B cell (primary cell): ENCODE data around the gene TTC23. TPM values are rescaled to one million over a fixed set of nuclear protein-coding genes. Genes with fewer than 3 reads are reported as not detected.

Source experiments
- ATAC-seq: fragments of 200-7000 bp; cut with Tn5 transposase; one replicate; pipeline ENCODE4 v1.10.0; 2021; ENCODE audit warnings: low read depth, mild to moderate bottlenecking, moderate number of reproducible peaks, moderate library complexity
- CTCF ChIA-PET: fragments of 350-600 bp; sonication (Branson Sonifier 250); formaldehyde crosslinking; loops from one replicate; lab custom pipeline; 2021; ENCODE audit warnings: antibody characterized with exemption, inconsistent platforms; lab: Charles Lee
- POLR2A ChIA-PET: fragments of 350-600 bp; sonication (Branson Sonifier 250); formaldehyde crosslinking; loops from one replicate; lab custom pipeline; 2021; ENCODE audit warnings: antibody characterized with exemption; lab: Charles Lee
- DNase-seq: peaks from one replicate; pipeline ENCODE4 v3.0.0; 2013
- H2AFZ ChIP-seq: 2 replicates; pipeline ENCODE4 v1.6.1; 2012; ENCODE audit warnings: mild to moderate bottlenecking, low read depth, low read length; ENCODE audit not compliant: insufficient read depth, poor library complexity, severe bottlenecking
- H3K27ac ChIP-seq, 2 donors: 1 replicate in 1 of 2; 2 replicates in 1 of 2; pipeline ENCODE4 v1.5.1; 2012 to 2013; ENCODE audit warnings: low read length in 2 of 2, mild to moderate bottlenecking in 2 of 2, moderate library complexity in 1 of 2
- H3K27me3 ChIP-seq, 4 experiments: fragments of 200-600 bp in 1 of 4; sonication (generic) in 1 of 4; replicated peaks in 1 of 4; 1 replicate in 2 of 4; 2 replicates in 2 of 4; pipeline versions ENCODE4 v1.6.1 to v1.7.0; 2013 to 2016; ENCODE audit warnings: low read length in 3 of 4, mild to moderate bottlenecking in 2 of 4, mixed read lengths in 1 of 4, moderate library complexity in 1 of 4; ENCODE audit not compliant: insufficient read depth in 4 of 4, control insufficient read depth in 3 of 4; ENCODE audit errors: control extremely low read depth in 1 of 4
- H3K36me3 ChIP-seq, 2 experiments: replicated peaks in 1 of 2; 1 replicate in 1 of 2; 2 replicates in 1 of 2; pipeline versions ENCODE4 v1.6.1 to v1.7.1; 2013; ENCODE audit warnings: low read length in 1 of 2; ENCODE audit not compliant: insufficient read depth in 2 of 2, control insufficient read depth in 1 of 2; ENCODE audit errors: control extremely low read depth in 1 of 2, extremely low read depth in 1 of 2
- H3K4me1 ChIP-seq, 2 donors: fragments of 200-600 bp in 1 of 2; sonication (generic) in 1 of 2; 1 replicate in 1 of 2; 2 replicates in 1 of 2; pipeline versions ENCODE4 v1.5.1 to v1.6.1; 2013 to 2017; ENCODE audit warnings: low read length in 2 of 2; ENCODE audit not compliant: control insufficient read depth in 2 of 2, insufficient read depth in 2 of 2
- H3K4me2 ChIP-seq: replicated peaks from 2 replicates; pipeline ENCODE3; 2012; ENCODE audit warnings: mild to moderate bottlenecking, low read depth, low read length; ENCODE audit not compliant: poor library complexity, severe bottlenecking
- H3K4me3 ChIP-seq, 5 experiments: fragments of 200-600 bp in 1 of 5; sonication (generic) in 1 of 5; 1 replicate in 3 of 5; 2 replicates in 2 of 5; pipeline versions ENCODE4 v1.5.1 to v1.7.0; 2011 to 2016; ENCODE audit warnings: low read length in 4 of 5, mild to moderate bottlenecking in 4 of 5, low read depth in 2 of 5, control low read depth in 1 of 5, moderate library complexity in 1 of 5; ENCODE audit not compliant: insufficient read depth in 1 of 5; ENCODE audit errors: control extremely low read depth in 1 of 5, extremely low read depth in 1 of 5
- H3K79me2 ChIP-seq: fragments of 200-600 bp; sonication (generic); one replicate; pipeline ENCODE4 v1.6.0; 2016; ENCODE audit warnings: low read length; ENCODE audit not compliant: control insufficient read depth, insufficient read depth
- H3K9ac ChIP-seq: fragments of 200-600 bp; sonication (generic); 2 replicates; pipeline ENCODE4 v1.6.1; 2017; ENCODE audit warnings: mild to moderate bottlenecking, low read length, moderate library complexity
- H3K9me3 ChIP-seq, 3 donors: one replicate each; pipeline versions ENCODE4 v1.6.1 to v1.7.1; 2013; ENCODE audit warnings: low read length in 2 of 3; ENCODE audit not compliant: control insufficient read depth in 2 of 3, insufficient read depth in 1 of 3; ENCODE audit errors: control extremely low read depth in 1 of 3
- H4K20me1 ChIP-seq: 2 replicates; pipeline ENCODE4 v1.6.0; 2012; ENCODE audit warnings: mild to moderate bottlenecking, low read length; ENCODE audit not compliant: insufficient read depth, control insufficient read depth, poor library complexity, severe bottlenecking
- H3K27ac Mint-ChIP-seq: one replicate; pipeline ENCODE4 v1.8.0; 2021; ENCODE audit warnings: mixed read lengths
- H3K27me3 Mint-ChIP-seq: one replicate; pipeline ENCODE4 v1.8.0; 2021; ENCODE audit warnings: mixed read lengths
- H3K4me1 Mint-ChIP-seq: one replicate; pipeline ENCODE4 v1.8.0; 2021; ENCODE audit warnings: mixed read lengths
- H3K4me3 Mint-ChIP-seq: one replicate; pipeline ENCODE4 v1.8.0; 2021; ENCODE audit warnings: mixed read lengths
- H3K9me3 Mint-ChIP-seq: one replicate; pipeline ENCODE4 v1.8.0; 2022; ENCODE audit warnings: mixed read lengths; ENCODE audit not compliant: insufficient read depth
- CTCF ChIP-seq: fragments of 200-600 bp; IDR thresholded peaks from one replicate; pipeline ENCODE4 v1.8.0; 2022; ENCODE audit warnings: antibody characterized with exemption, mild to moderate bottlenecking
- EZH2 ChIP-seq: IDR thresholded peaks from 2 replicates; pipeline ENCODE4 v1.6.1; 2012; ENCODE audit warnings: borderline replicate concordance, low read depth, mild to moderate bottlenecking, moderate library complexity, low read length; ENCODE audit not compliant: insufficient read depth, poor library complexity, severe bottlenecking
- WGBS: methylation state at CpG from one replicate; pipeline ENCODE4 v1.1.5; 2013; ENCODE audit warnings: missing lambda C conversion rate; ENCODE audit not compliant: insufficient coverage; 5-methylcytosine and 5-hydroxymethylcytosine counted together
- intact Hi-C: fragments of 100-400 bp; cut with micrococcal nuclease; formaldehyde crosslinking; loops from one replicate; pipeline ENCODE4 v1.10.0; 2022
- polyA plus RNA-seq: library from polyadenylated mRNA; depleted of rRNA; stranded (reverse); fragments of >200 nt; gene quantifications from 2 replicates; pipeline ENCODE4 v1.2.3, GENCODE V29; 2012
- total RNA-seq, 2 donors: library from RNA; stranded (reverse); fragments of 120-200 nt in 1 of 2; gene quantifications; 1 replicate in 1 of 2; 2 replicates in 1 of 2; pipeline versions ENCODE4 v1.2.3 to v1.2.4, GENCODE V29; 2013 to 2022

Gene TTC23
- total and polyA plus RNA-seq, 2 donors (not counting 1 experiment from before 2014, with no cell fraction given) = 0.15 to 1.9 TPM

GRCh38 chr15:99250494-99250856 is 1.1 kb upstream of the TTC23 start:
- TF ChIP-seq EZH2 = no peak
- CTCF ChIA-PET = interaction anchor here (1.5 kb wide), 1 partner anchor 454 kb away, joined by 4 read pairs; no protein-coding TSS in a partner anchor

GRCh38 chr15:99250001-99250400 is 620 bp upstream of the TTC23 start:
- ChIA-PET POLR2A (interaction anchor here (2.2 kb wide), 1 partner anchor 483 kb away, joined by 18 read pairs; the partner anchor contains the start of gene LYSMD4), CTCF (interaction anchor here (1.5 kb wide), 1 partner anchor 454 kb away, joined by 4 read pairs; no protein-coding TSS in a partner anchor)
- H4K20me1 ChIP-seq = no peaks in the 10 kb centered on the region
- H2AFZ ChIP-seq = peak overlapping the region; percentile 99
- Mint-ChIP-seq H3K4me1 (peaks cover 31% of the 10 kb centered on the region), H3K4me3 (no peak overlapping the region), H3K9me3 (no peaks in the 10 kb centered on the region), H3K27me3 (no peaks in the 10 kb centered on the region), H3K27ac (peak overlapping the region; percentile 17)
- no peaks in the 10 kb centered on the region for H3K27me3 ChIP-seq
- H3K9me3 ChIP-seq = peaks cover 0 to 2% (median 0%) of the 10 kb centered on the region in 3 donors
- no CpG with 5 or more reads among the region's 4 CpGs for WGBS
- H3K27ac ChIP-seq = no peak overlapping the region
- H3K4me2 ChIP-seq = peak overlapping the region; percentile 90
- intact Hi-C loops = loop anchor here (2.0 to 5.0 kb wide), 2 partner anchors 317 to 677 kb away; partner anchors contain the start of gene MEF2A
- ATAC-seq (no peak), DNase-seq (peak; percentile 16)
- H3K79me2 ChIP-seq = no peaks in the 10 kb centered on the region
- H3K36me3 ChIP-seq = no peaks in the 10 kb centered on the region
- H3K4me1 ChIP-seq = peaks cover 18 to 30% of the 10 kb centered on the region in 2 donors
- peak overlapping the region in 1 of 5 experiments; percentile 81 for H3K4me3 ChIP-seq
- TF ChIP-seq CTCF (no peak), EZH2 (no peak)
- H3K9ac ChIP-seq = no peak overlapping the region

More at GRCh38 chr15:99250494-99250856, 1.1 kb upstream of the TTC23 start:
- ATAC-seq (no peak), DNase-seq (no peak)
- Histone ChIP-seq H3K79me2 (no peaks in the 10 kb centered on the region), H2AFZ (peak overlapping the region; percentile 99), H3K4me1 (peaks cover 18 to 30% of the 10 kb centered on the region in 2 donors), H3K36me3 (no peaks in the 10 kb centered on the region), H3K4me3 (peak overlapping the region in 4 of 5 experiments; percentile 61 to 91 (median 81)), H3K27ac (peak overlapping the region; percentile 70 to 81), H3K9me3 (peaks cover 0 to 2% (median 0%) of the 10 kb centered on the region in 3 donors), H4K20me1 (no peaks in the 10 kb centered on the region), H3K4me2 (peak overlapping the region; percentile 90), H3K27me3 (no peaks in the 10 kb centered on the region), H3K9ac (peak overlapping the region; percentile 93)
- peaks cover 31% of the 10 kb centered on the region for H3K4me1 Mint-ChIP-seq
- peak overlapping the region; percentile 96 for H3K4me3 Mint-ChIP-seq
- WGBS = 43% methylated on average over 1 of the region's 7 CpGs
- peak overlapping the region; percentile 92 for H3K27ac Mint-ChIP-seq
- no peaks in the 10 kb centered on the region for H3K9me3 Mint-ChIP-seq
- POLR2A ChIA-PET = interaction anchor here (2.2 kb wide), 1 partner anchor 483 kb away, joined by 18 read pairs; the partner anchor contains the start of gene LYSMD4
- no peaks in the 10 kb centered on the region for H3K27me3 Mint-ChIP-seq
- intact Hi-C loops = loop anchor here (2.0 to 5.0 kb wide), 2 partner anchors 317 to 676 kb away; partner anchors contain the start of gene MEF2A
